HFFc6 (cell line): ENCODE measurements around the gene TBC1D9. TPM values are rescaled to one million over a fixed set of nuclear protein-coding genes. Genes with fewer than 3 reads are reported as not detected.

Experiments used
- DNase-seq: peaks from one replicate; pipeline ENCODE4 v3.0.0-alpha.2; 2018
- H3K27ac Mint-ChIP-seq: 2 replicates; pipeline ENCODE4 v1.8.0; 2020; ENCODE audit warnings: mild to moderate bottlenecking, mixed read lengths
- H3K27me3 Mint-ChIP-seq: 2 replicates; pipeline ENCODE4 v1.8.0; 2021; ENCODE audit warnings: mild to moderate bottlenecking, moderate library complexity, mixed read lengths; ENCODE audit not compliant: insufficient read depth
- H3K36me3 Mint-ChIP-seq: 2 replicates; pipeline ENCODE4 v1.8.0; 2021; ENCODE audit warnings: low read depth, mixed read lengths
- H3K4me1 Mint-ChIP-seq: 2 replicates; pipeline ENCODE4 v1.8.0; 2020; ENCODE audit warnings: low read depth, mixed read lengths
- H3K4me3 Mint-ChIP-seq: 2 replicates; pipeline ENCODE4 v1.8.0; 2020; ENCODE audit warnings: mild to moderate bottlenecking, moderate library complexity, mixed read lengths
- H3K9me3 Mint-ChIP-seq: 2 replicates; pipeline ENCODE4 v1.8.0; 2020; ENCODE audit warnings: mild to moderate bottlenecking, mixed read lengths
- total RNA-seq, 6 experiments: library from RNA; stranded (reverse); fragmentation: NEBNext Ultra II Directional; extraction: Animal tissue kit (Norgen Biotek cat#: 25700); gene quantifications; 2 replicates in 1 of 6; 3 replicates in 5 of 6; pipeline ENCODE4 v1.2.3, GENCODE V29; 2021
- TF ChIP-seq, protein P1 (sequence below): fragments of 200-600 bp; sonication (generic); IDR thresholded peaks from 2 replicates; pipeline ENCODE4 v1.5.0; 2021; ENCODE audit warnings: antibody characterized with exemption, mild to moderate bottlenecking

The TBC1D9 gene
- total RNA-seq, 6 experiments from 2014 or later: 16.3 to 18.8 (median 18.1) TPM

GRCh38 chr4:140701071-140701470 is 55.1 kb downstream of the TBC1D9 start:
- H3K4me3 Mint-ChIP-seq: no peak overlapping the region
- peaks cover 12% of the 10 kb centered on the region for H3K36me3 Mint-ChIP-seq
- TF ChIP-seq, protein P1, sequence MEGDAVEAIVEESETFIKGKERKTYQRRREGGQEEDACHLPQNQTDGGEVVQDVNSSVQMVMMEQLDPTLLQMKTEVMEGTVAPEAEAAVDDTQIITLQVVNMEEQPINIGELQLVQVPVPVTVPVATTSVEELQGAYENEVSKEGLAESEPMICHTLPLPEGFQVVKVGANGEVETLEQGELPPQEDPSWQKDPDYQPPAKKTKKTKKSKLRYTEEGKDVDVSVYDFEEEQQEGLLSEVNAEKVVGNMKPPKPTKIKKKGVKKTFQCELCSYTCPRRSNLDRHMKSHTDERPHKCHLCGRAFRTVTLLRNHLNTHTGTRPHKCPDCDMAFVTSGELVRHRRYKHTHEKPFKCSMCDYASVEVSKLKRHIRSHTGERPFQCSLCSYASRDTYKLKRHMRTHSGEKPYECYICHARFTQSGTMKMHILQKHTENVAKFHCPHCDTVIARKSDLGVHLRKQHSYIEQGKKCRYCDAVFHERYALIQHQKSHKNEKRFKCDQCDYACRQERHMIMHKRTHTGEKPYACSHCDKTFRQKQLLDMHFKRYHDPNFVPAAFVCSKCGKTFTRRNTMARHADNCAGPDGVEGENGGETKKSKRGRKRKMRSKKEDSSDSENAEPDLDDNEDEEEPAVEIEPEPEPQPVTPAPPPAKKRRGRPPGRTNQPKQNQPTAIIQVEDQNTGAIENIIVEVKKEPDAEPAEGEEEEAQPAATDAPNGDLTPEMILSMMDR: no peak
- DNase-seq: no peak
- no peaks in the 10 kb centered on the region for H3K9me3 Mint-ChIP-seq
- H3K27ac Mint-ChIP-seq: no peak overlapping the region
- H3K27me3 Mint-ChIP-seq: no peaks in the 10 kb centered on the region
- peaks cover 18% of the 10 kb centered on the region; the same call in 1 of the 2 replicates for H3K4me1 Mint-ChIP-seq

DNA sequence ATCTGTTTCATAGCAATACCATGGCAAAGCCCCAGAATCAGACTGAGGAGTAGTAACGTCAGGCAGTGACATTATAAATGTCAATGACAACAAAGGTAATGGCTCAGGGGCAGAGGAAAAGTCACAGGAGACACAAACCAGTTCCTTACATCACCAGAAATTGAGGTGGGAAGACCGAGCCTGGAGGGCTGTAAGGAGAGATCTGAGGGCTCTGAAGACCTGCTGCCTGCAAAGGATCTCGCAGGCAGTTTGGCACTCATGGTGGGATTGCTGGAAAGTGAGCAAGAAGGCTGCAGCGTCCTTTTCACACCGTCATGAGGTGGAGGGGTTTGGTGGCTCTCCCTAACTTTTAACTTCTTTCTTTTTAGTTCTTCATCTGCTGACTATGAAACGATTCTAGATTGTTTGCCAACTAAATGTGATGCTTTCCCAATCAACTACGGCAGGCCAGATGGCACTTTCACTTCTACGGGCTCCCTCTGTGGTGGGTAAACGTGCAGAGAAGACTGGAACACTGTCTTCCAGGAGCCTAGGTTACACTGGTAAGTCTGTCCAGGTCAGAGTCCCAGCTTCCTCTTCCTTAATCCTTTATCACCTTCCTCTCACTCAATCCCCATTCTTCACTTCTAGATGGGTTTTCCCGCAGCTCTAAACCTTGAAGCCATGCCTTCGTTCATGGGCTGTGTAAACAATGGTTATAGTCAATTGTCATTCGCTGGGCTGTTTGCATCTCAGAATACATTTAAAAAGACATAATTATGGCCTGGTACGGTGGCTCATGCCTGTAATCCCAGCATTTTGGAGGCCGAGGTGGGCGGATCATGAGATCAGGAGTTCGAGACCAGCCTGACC is 58.2 kb downstream of the TBC1D9 start:
- Mint-ChIP-seq H3K36me3 (peaks cover 12% of the 10 kb centered on the region), H3K27ac (no peak overlapping the region), H3K9me3 (no peaks in the 10 kb centered on the region), H3K4me3 (no peak overlapping the region), H3K27me3 (no peaks in the 10 kb centered on the region), H3K4me1 (peaks cover 9% of the 10 kb centered on the region; the same call in 1 of the 2 replicates)
- DNase-seq: no peak
- TF ChIP-seq, protein P1: no peak

- no peaks in the 10 kb centered on the region for H3K9me3 Mint-ChIP-seq
- peaks cover 4% of the 10 kb centered on the region; the same call in 1 of the 2 replicates for H3K36me3 Mint-ChIP-seq
- TF ChIP-seq, protein P1: no peak
- peaks cover 22% of the 10 kb centered on the region for H3K4me1 Mint-ChIP-seq
- H3K27me3 Mint-ChIP-seq: no peaks in the 10 kb centered on the region
- H3K27ac Mint-ChIP-seq: no peak overlapping the region
- H3K4me3 Mint-ChIP-seq: no peak overlapping the region
- DNase-seq: no peak
Observed at GRCh38 chr4:140695483-140695882, 60.7 kb downstream of the TBC1D9 start.

DNA sequence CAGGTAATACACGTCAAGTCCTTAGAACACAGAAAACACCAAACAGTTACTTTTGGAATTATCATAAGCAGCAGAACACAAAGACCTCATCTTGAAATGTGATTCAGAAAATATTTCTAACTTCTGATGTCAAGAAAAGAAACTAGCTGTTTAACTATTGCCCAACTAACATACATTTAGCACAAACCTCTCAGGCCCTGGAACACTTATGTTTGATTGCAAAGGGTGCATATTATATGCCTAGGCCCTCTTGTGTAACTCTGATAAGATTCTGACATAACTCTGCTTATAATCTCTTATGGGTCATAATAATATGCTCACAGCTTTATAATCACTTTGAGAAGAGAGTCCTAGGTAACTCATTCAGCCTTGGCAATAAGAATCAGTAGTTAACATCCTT is 62.6 kb downstream of the TBC1D9 start:
- Mint-ChIP-seq H3K36me3 (no peaks in the 10 kb centered on the region), H3K4me3 (no peak overlapping the region)

GRCh38 chr4:140691369-140691768 is 64.8 kb downstream of the TBC1D9 start:
- TF ChIP-seq, protein P1: no peak
- no peak for DNase-seq
- no peak overlapping the region for H3K27ac Mint-ChIP-seq

More for the DNA sequence above, 62.6 kb downstream of the TBC1D9 start:
- H3K9me3 Mint-ChIP-seq: no peaks in the 10 kb centered on the region
- TF ChIP-seq, protein P1: no peak
- H3K4me1 Mint-ChIP-seq: peaks cover 29% of the 10 kb centered on the region
- no peaks in the 10 kb centered on the region; the same call in 1 of the 2 replicates for H3K27me3 Mint-ChIP-seq
- no peak overlapping the region for H3K27ac Mint-ChIP-seq
- DNase-seq: no peak

More at GRCh38 chr4:140691369-140691768, 64.8 kb downstream of the TBC1D9 start:
- peaks cover 44% of the 10 kb centered on the region for H3K4me1 Mint-ChIP-seq
- no peaks in the 10 kb centered on the region for H3K9me3 Mint-ChIP-seq
- H3K27me3 Mint-ChIP-seq: no peaks in the 10 kb centered on the region; the same call in 1 of the 2 replicates
- no peak overlapping the region for H3K4me3 Mint-ChIP-seq
- no peaks in the 10 kb centered on the region for H3K36me3 Mint-ChIP-seq
